RWPE2 (cell line): ENCODE measurements around the gene RAD23B.

Experiments
- ATAC-seq: fragments of 200-7000 bp; cut with Tn5 transposase; 3 replicates; pipeline ENCODE4 v1.9.1; 2021; ENCODE audit warnings: low read depth
- DNase-seq: peaks from one replicate; pipeline ENCODE4 v3.0.0-alpha.2; 2020; ENCODE audit warnings: low spot score
- H3K27ac ChIP-seq: fragments of 450-650 bp; 2 replicates; pipeline ENCODE4 v1.5.1; 2017; ENCODE audit warnings: mild to moderate bottlenecking; ENCODE audit not compliant: poor library complexity, severe bottlenecking
- H3K27me3 ChIP-seq: fragments of 250-450 bp; sonication (Bioruptor Pico); 2 replicates; pipeline ENCODE4 v1.5.1; 2021; ENCODE audit warnings: mild to moderate bottlenecking, moderate library complexity; ENCODE audit not compliant: insufficient read depth, poor library complexity, severe bottlenecking
- H3K36me3 ChIP-seq: fragments of 250-450 bp; sonication (Bioruptor Pico); 2 replicates; pipeline ENCODE4 v1.5.1; 2020; ENCODE audit warnings: low read depth, mild to moderate bottlenecking, moderate library complexity
- H3K4me1 ChIP-seq: fragments of 250-450 bp; sonication (Bioruptor Pico); 2 replicates; pipeline ENCODE4 v1.5.1; 2021; ENCODE audit warnings: mild to moderate bottlenecking, moderate library complexity; ENCODE audit not compliant: insufficient read depth, poor library complexity, severe bottlenecking
- H3K4me3 ChIP-seq: fragments of 250-450 bp; sonication (Bioruptor Pico); 2 replicates; pipeline ENCODE4 v1.5.1; 2021; ENCODE audit warnings: mild to moderate bottlenecking, moderate library complexity; ENCODE audit not compliant: severe bottlenecking
- H3K9me3 ChIP-seq: fragments of 250-450 bp; sonication (Bioruptor Pico); 2 replicates; pipeline ENCODE4 v1.5.1; 2021; ENCODE audit warnings: mild to moderate bottlenecking, moderate library complexity; ENCODE audit not compliant: severe bottlenecking
- TF ChIP-seq, protein P1 (sequence below): fragments of 450-650 bp; IDR thresholded peaks from one replicate; pipeline ENCODE4 v1.5.1; 2017; ENCODE audit warnings: mild to moderate bottlenecking, moderate library complexity; ENCODE audit not compliant: poor library complexity, severe bottlenecking

RAD23B gene

GRCh38 chr9:107342476-107343161 lies 59.5 kb downstream of the RAD23B start:
- ATAC-seq, result no peak
- TF ChIP-seq, protein P1, sequence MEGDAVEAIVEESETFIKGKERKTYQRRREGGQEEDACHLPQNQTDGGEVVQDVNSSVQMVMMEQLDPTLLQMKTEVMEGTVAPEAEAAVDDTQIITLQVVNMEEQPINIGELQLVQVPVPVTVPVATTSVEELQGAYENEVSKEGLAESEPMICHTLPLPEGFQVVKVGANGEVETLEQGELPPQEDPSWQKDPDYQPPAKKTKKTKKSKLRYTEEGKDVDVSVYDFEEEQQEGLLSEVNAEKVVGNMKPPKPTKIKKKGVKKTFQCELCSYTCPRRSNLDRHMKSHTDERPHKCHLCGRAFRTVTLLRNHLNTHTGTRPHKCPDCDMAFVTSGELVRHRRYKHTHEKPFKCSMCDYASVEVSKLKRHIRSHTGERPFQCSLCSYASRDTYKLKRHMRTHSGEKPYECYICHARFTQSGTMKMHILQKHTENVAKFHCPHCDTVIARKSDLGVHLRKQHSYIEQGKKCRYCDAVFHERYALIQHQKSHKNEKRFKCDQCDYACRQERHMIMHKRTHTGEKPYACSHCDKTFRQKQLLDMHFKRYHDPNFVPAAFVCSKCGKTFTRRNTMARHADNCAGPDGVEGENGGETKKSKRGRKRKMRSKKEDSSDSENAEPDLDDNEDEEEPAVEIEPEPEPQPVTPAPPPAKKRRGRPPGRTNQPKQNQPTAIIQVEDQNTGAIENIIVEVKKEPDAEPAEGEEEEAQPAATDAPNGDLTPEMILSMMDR, result no peak
- Histone ChIP-seq H3K36me3 (peaks cover 5% of the 10 kb centered on the region; the same call in 1 of the 2 replicates), H3K9me3 (no peaks in the 10 kb centered on the region), H3K27me3 (no peaks in the 10 kb centered on the region), H3K4me3 (no peak overlapping the region), H3K27ac (no peak overlapping the region), H3K4me1 (no peaks in the 10 kb centered on the region)
- no peak for DNase-seq

- DNase-seq (no peak), ATAC-seq (no peak)
- Histone ChIP-seq H3K4me1 (no peaks in the 10 kb centered on the region), H3K36me3 (no peaks in the 10 kb centered on the region), H3K27me3 (no peaks in the 10 kb centered on the region), H3K4me3 (no peak overlapping the region), H3K9me3 (no peaks in the 10 kb centered on the region), H3K27ac (no peak overlapping the region)
- TF ChIP-seq, protein P1, result no peak
Observed at GRCh38 chr9:107345327-107345726, 62.2 kb downstream of the RAD23B start.

GRCh38 chr9:107348836-107349235 lies 65.8 kb downstream of the RAD23B start:
- H3K27ac ChIP-seq, result no peak overlapping the region
- H3K9me3 ChIP-seq, result no peaks in the 10 kb centered on the region
- no peak overlapping the region for H3K4me3 ChIP-seq
- no peak for ATAC-seq
- TF ChIP-seq, protein P1, result no peak
- DNase-seq, result no peak
- no peaks in the 10 kb centered on the region for H3K36me3 ChIP-seq
- no peaks in the 10 kb centered on the region for H3K27me3 ChIP-seq
- H3K4me1 ChIP-seq, result no peaks in the 10 kb centered on the region

DNA sequence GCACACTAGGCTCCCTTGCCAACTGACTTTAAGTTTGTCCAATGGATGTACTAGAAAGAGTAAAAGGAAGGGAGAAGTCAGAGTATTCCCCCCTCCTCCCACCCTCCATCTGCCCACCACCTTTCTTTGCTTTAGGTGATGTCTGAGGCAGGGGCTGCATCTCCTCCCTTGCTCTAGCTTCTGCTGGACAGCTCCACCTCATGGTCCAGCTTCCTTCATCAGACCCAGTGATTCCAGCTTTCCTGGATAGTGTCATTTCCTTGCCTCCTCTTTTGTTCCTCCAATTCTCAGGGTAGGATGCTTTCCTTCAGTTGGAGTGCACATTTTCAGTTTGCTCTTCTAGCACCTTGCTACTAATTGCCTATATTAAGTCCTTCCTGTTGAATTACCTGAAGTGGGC lies 67.4 kb downstream of the RAD23B start:
- Histone ChIP-seq H3K27ac (no peak overlapping the region), H3K4me1 (no peaks in the 10 kb centered on the region), H3K9me3 (no peaks in the 10 kb centered on the region), H3K36me3 (no peaks in the 10 kb centered on the region), H3K4me3 (no peak overlapping the region), H3K27me3 (no peaks in the 10 kb centered on the region)
- TF ChIP-seq, protein P1, result no peak
- no peak for ATAC-seq
- no peak for DNase-seq

- no peaks in the 10 kb centered on the region for H3K9me3 ChIP-seq
- ATAC-seq (peak; percentile 87), DNase-seq (no peak)
- no peaks in the 10 kb centered on the region for H3K36me3 ChIP-seq
- H3K27me3 ChIP-seq, result no peaks in the 10 kb centered on the region
- TF ChIP-seq, protein P1, result no peak
- H3K4me1 ChIP-seq, result no peaks in the 10 kb centered on the region
- no peak overlapping the region for H3K27ac ChIP-seq
- H3K4me3 ChIP-seq, result no peak overlapping the region
Observed at GRCh38 chr9:107351382-107352045, 68.4 kb downstream of the RAD23B start.
